HL-60 (cell line): ENCODE data around the gene OTUD7B.

Experiments used
- DNase-seq, 2 experiments: peaks; one replicate each; pipeline ENCODE4 v3.0.0-alpha.2; 2010 to 2020; ENCODE audit warnings: low read depth in 1 of 2, low spot score in 1 of 2
- H3K27ac ChIP-seq: fragments of 250-450 bp; sonication (Bioruptor Pico); replicated peaks from 2 replicates; pipeline ENCODE4 v1.5.1; 2020; ENCODE audit warnings: mild to moderate bottlenecking, moderate library complexity
- H3K27me3 ChIP-seq: fragments of 250-450 bp; sonication (Bioruptor Pico); 2 replicates; pipeline ENCODE4 v1.5.1; 2021; ENCODE audit warnings: mild to moderate bottlenecking, moderate library complexity; ENCODE audit not compliant: insufficient read depth, poor library complexity, severe bottlenecking
- H3K4me3 ChIP-seq: replicated peaks from 2 replicates; pipeline ENCODE4 v1.5.1; 2011; ENCODE audit warnings: mild to moderate bottlenecking, control low read depth, low read length; ENCODE audit not compliant: insufficient read depth
- CTCF ChIP-seq: IDR thresholded peaks from one replicate; pipeline ENCODE4 v1.5.1; 2011; ENCODE audit warnings: low read length, control low read depth, inconsistent platforms; ENCODE audit not compliant: insufficient read depth
- GABPA ChIP-seq: IDR thresholded peaks from 2 replicates; pipeline ENCODE4 v1.6.1; 2012; ENCODE audit warnings: low read depth
- POLR2AphosphoS5 ChIP-seq: IDR thresholded peaks from 2 replicates; pipeline ENCODE4 v1.6.1; 2012; ENCODE audit warnings: low read depth
- REST ChIP-seq: IDR thresholded peaks from 2 replicates; pipeline ENCODE4 v1.6.1; 2012; ENCODE audit warnings: low read depth; ENCODE audit not compliant: insufficient replicate concordance
- SPI1 ChIP-seq: IDR thresholded peaks from 2 replicates; pipeline ENCODE4 v1.6.1; 2012; ENCODE audit warnings: low read depth, mild to moderate bottlenecking, borderline replicate concordance

Gene OTUD7B

GRCh38 chr1:149993181-149993580, 17.3 kb downstream of the OTUD7B start:
- no peak for DNase-seq
- Histone ChIP-seq H3K27ac (no peak overlapping the region), H3K4me3 (no peak overlapping the region), H3K27me3 (no peaks in the 10 kb centered on the region)
- TF ChIP-seq REST = no peak
- no peak for TF ChIP-seq GABPA
- no peak for TF ChIP-seq SPI1
- TF ChIP-seq POLR2AphosphoS5 = no peak
- TF ChIP-seq CTCF = no peak

- no peak for TF ChIP-seq REST
- Histone ChIP-seq H3K4me3 (no peak overlapping the region), H3K27ac (no peak overlapping the region), H3K27me3 (no peaks in the 10 kb centered on the region)
- DNase-seq = no peak
Measured at GRCh38 chr1:149987297-149987595, 23.3 kb downstream of the OTUD7B start.

- Histone ChIP-seq H3K27me3 (no peaks in the 10 kb centered on the region), H3K4me3 (no peak overlapping the region), H3K27ac (no peak overlapping the region)
- DNase-seq = no peak
- no peak for TF ChIP-seq REST
- no peak for TF ChIP-seq SPI1
- no peak for TF ChIP-seq CTCF
- no peak for TF ChIP-seq GABPA
- no peak for TF ChIP-seq POLR2AphosphoS5
Measured at GRCh38 chr1:149986486-149987296, 23.8 kb downstream of the OTUD7B start.
